IMR-90 (cell line): ENCODE results near the gene CYTH1. TPM values are rescaled to one million over a fixed set of nuclear protein-coding genes. Genes with fewer than 3 reads are reported as not detected.

ENCODE experiments used
- ATAC-seq: fragments of 200-7000 bp; cut with Tn5 transposase; 2 replicates; pipeline ENCODE4 v1.9.1; 2020; ENCODE audit warnings: low read depth, mild to moderate bottlenecking, moderate library complexity
- BruUV-seq: library from RNA; stranded (reverse); fragments of 400-500 nt; replicated peaks from 2 replicates; lab custom pipeline; 2021; lab: Mats Ljungman, UMichigan
- CTCF ChIA-PET: fragments of 300-600 bp; formaldehyde crosslinking; extraction: SDS; loops from one replicate; lab custom pipeline; 2021; ENCODE audit warnings: antibody characterized with exemption; lab: Yijun Ruan, JAX
- POLR2A ChIA-PET: fragments of 300-600 bp; sonication (Branson Sonifier 250); formaldehyde crosslinking; loops from one replicate; lab custom pipeline; 2022; ENCODE audit warnings: antibody characterized with exemption; ENCODE audit not compliant: unreplicated experiment; lab: Charles Lee
- DNase-seq: peaks from one replicate; pipeline ENCODE4 v3.0.0; 2013
- H2AFZ ChIP-seq: replicated peaks from 2 replicates; pipeline ENCODE3; 2013; ENCODE audit warnings: low read length, mild to moderate bottlenecking; ENCODE audit not compliant: poor library complexity
- H2AK5ac ChIP-seq: 2 replicates; pipeline ENCODE4 v1.6.1; 2013; ENCODE audit warnings: low read depth, low read length, inconsistent platforms
- H2AK9ac ChIP-seq: replicated peaks from 2 replicates; pipeline ENCODE3; 2013; ENCODE audit warnings: mild to moderate bottlenecking, low read depth, low read length, moderate library complexity; ENCODE audit not compliant: poor library complexity
- H2BK120ac ChIP-seq: 2 replicates; pipeline ENCODE4 v1.6.1; 2013; ENCODE audit warnings: low read depth, low read length, inconsistent platforms
- H2BK15ac ChIP-seq: 3 replicates; pipeline ENCODE4 v1.6.1; 2013; ENCODE audit warnings: low read depth, low read length, inconsistent platforms
- H2BK20ac ChIP-seq: 2 replicates; pipeline ENCODE4 v1.6.1; 2013; ENCODE audit warnings: low read depth, mild to moderate bottlenecking, inconsistent platforms, low read length, moderate library complexity
- H2BK5ac ChIP-seq: 2 replicates; pipeline ENCODE4 v1.6.1; 2013; ENCODE audit warnings: mild to moderate bottlenecking, low read depth, low read length, inconsistent platforms; ENCODE audit not compliant: poor library complexity, severe bottlenecking
- H3K14ac ChIP-seq: replicated peaks from 2 replicates; pipeline ENCODE4 v1.6.1; 2013; ENCODE audit warnings: low read depth, low read length, inconsistent platforms
- H3K18ac ChIP-seq: 2 replicates; pipeline ENCODE4 v1.6.1; 2013; ENCODE audit warnings: low read depth, low read length, control low read depth
- H3K23ac ChIP-seq: 2 replicates; pipeline ENCODE4 v1.6.1; 2013; ENCODE audit warnings: low read depth, low read length, inconsistent platforms
- H3K27ac ChIP-seq: 2 replicates; pipeline ENCODE4 v1.5.1; 2013; ENCODE audit warnings: mild to moderate bottlenecking, control low read depth, low read length; ENCODE audit not compliant: insufficient read depth
- H3K27me3 ChIP-seq: 2 replicates; pipeline ENCODE4 v1.6.1; 2013; ENCODE audit warnings: low read length; ENCODE audit not compliant: control insufficient read depth, insufficient read depth
- H3K36me3 ChIP-seq: 2 replicates; pipeline ENCODE4 v1.6.1; 2013; ENCODE audit warnings: low read length, mixed read lengths; ENCODE audit not compliant: control insufficient read depth, insufficient read depth
- H3K4ac ChIP-seq: 2 replicates; pipeline ENCODE4 v1.6.1; 2013; ENCODE audit warnings: low read depth, low read length, inconsistent platforms
- H3K4me1 ChIP-seq: 2 replicates; pipeline ENCODE4 v1.6.1; 2013; ENCODE audit warnings: low read length, mixed read lengths; ENCODE audit not compliant: control insufficient read depth, insufficient read depth
- H3K4me2 ChIP-seq: 2 replicates; pipeline ENCODE4 v1.6.1; 2013; ENCODE audit warnings: low read depth, mild to moderate bottlenecking, control low read depth, low read length, moderate library complexity
- H3K4me3 ChIP-seq: 2 replicates; pipeline ENCODE4 v1.5.1; 2013; ENCODE audit warnings: low read depth, mild to moderate bottlenecking, control low read depth, low read length, moderate library complexity; ENCODE audit not compliant: insufficient read depth
- H3K56ac ChIP-seq: 2 replicates; pipeline ENCODE4 v1.6.1; 2013; ENCODE audit warnings: low read length, inconsistent platforms; ENCODE audit not compliant: insufficient read depth; ENCODE audit errors: extremely low read depth
- H3K79me1 ChIP-seq, 2 experiments: 2 replicates each; pipeline ENCODE4 v1.6.1; 2013; ENCODE audit warnings: low read length in 2 of 2, inconsistent platforms in 1 of 2, low read depth in 1 of 2
- H3K9ac ChIP-seq: 2 replicates; pipeline ENCODE4 v1.6.1; 2013; ENCODE audit warnings: low read depth, low read length, control low read depth
- H3K9me1 ChIP-seq: 2 replicates; pipeline ENCODE4 v1.6.1; 2013; ENCODE audit warnings: low read length, inconsistent platforms; ENCODE audit not compliant: insufficient read depth
- H3K9me3 ChIP-seq: 2 replicates; pipeline ENCODE4 v1.6.1; 2013; ENCODE audit warnings: low read length; ENCODE audit not compliant: control insufficient read depth, insufficient read depth
- H4K20me1 ChIP-seq: 2 replicates; pipeline ENCODE4 v1.6.1; 2013; ENCODE audit warnings: low read length, inconsistent platforms; ENCODE audit not compliant: insufficient read depth
- H4K5ac ChIP-seq: 2 replicates; pipeline ENCODE4 v1.6.1; 2013; ENCODE audit warnings: mild to moderate bottlenecking, low read depth, low read length, control low read depth
- H4K8ac ChIP-seq, 2 experiments: 2 replicates each; pipeline ENCODE4 v1.6.1; 2013; ENCODE audit warnings: low read depth in 2 of 2, low read length in 2 of 2, control low read depth in 1 of 2, inconsistent platforms in 1 of 2
- H4K91ac ChIP-seq: 2 replicates; pipeline ENCODE4 v1.6.1; 2013; ENCODE audit warnings: low read depth, low read length, inconsistent platforms; ENCODE audit not compliant: insufficient read depth
- BHLHE40 ChIP-seq: fragments of 150-350 bp; IDR thresholded peaks from 2 replicates; pipeline ENCODE4 v1.6.1; 2016; ENCODE audit warnings: mild to moderate bottlenecking, low read depth, low read length
- CEBPB ChIP-seq: IDR thresholded peaks from 2 replicates; pipeline ENCODE4 v1.6.1; 2012; ENCODE audit warnings: low read depth, low read length, improper control_type of control experiment
- CHD1 ChIP-seq: IDR thresholded peaks from 2 replicates; pipeline ENCODE4 v1.6.1; 2012; ENCODE audit warnings: low read depth, low read length, improper control_type of control experiment
- CTCF ChIP-seq: conservative IDR thresholded peaks from 2 replicates; pipeline ENCODE4 v1.5.1; 2012; ENCODE audit warnings: mild to moderate bottlenecking, low read depth, low read length, improper control_type of control experiment
- FOS ChIP-seq: fragments of 150-350 bp; IDR thresholded peaks from 2 replicates; pipeline ENCODE4 v1.6.1; 2016; ENCODE audit warnings: low read depth, low read length
- MAFK ChIP-seq: IDR thresholded peaks from 2 replicates; pipeline ENCODE4 v1.6.1; 2012; ENCODE audit warnings: low read depth, low read length, improper control_type of control experiment
- MAZ ChIP-seq: IDR thresholded peaks from 2 replicates; pipeline ENCODE4 v1.6.1; 2012; ENCODE audit warnings: low read depth, mild to moderate bottlenecking, low read length, improper control_type of control experiment, moderate library complexity, borderline replicate concordance
- MXI1 ChIP-seq: IDR thresholded peaks from 2 replicates; pipeline ENCODE4 v1.6.1; 2012; ENCODE audit warnings: low read depth, mild to moderate bottlenecking, low read length, moderate library complexity, borderline replicate concordance
- NFE2L2 ChIP-seq: fragments of 150-350 bp; IDR thresholded peaks from 2 replicates; pipeline ENCODE4 v1.6.1; 2016; ENCODE audit warnings: low read depth, mild to moderate bottlenecking, low read length
- POLR2A ChIP-seq: IDR thresholded peaks from 2 replicates; pipeline ENCODE4 v1.6.1; 2012; ENCODE audit warnings: mild to moderate bottlenecking, low read depth, low read length
- RAD21 ChIP-seq: IDR thresholded peaks from 2 replicates; pipeline ENCODE4 v1.6.1; 2012; ENCODE audit warnings: low read length, improper control_type of control experiment
- RCOR1 ChIP-seq: IDR thresholded peaks from 2 replicates; pipeline ENCODE4 v1.6.1; 2012; ENCODE audit warnings: mild to moderate bottlenecking, low read length, improper control_type of control experiment; ENCODE audit not compliant: insufficient replicate concordance
- RFX5 ChIP-seq: IDR thresholded peaks from 2 replicates; pipeline ENCODE4 v1.8.0; 2012; ENCODE audit warnings: low read depth, mild to moderate bottlenecking, low read length, moderate library complexity
- SMC3 ChIP-seq: fragments of 150-350 bp; IDR thresholded peaks from 2 replicates; pipeline ENCODE4 v1.6.1; 2016; ENCODE audit warnings: low read depth, mild to moderate bottlenecking, antibody characterized with exemption, low read length, moderate library complexity
- WGBS, 2 experiments: methylation state at CpG; one replicate each; pipeline versions ENCODE4 v1.1.5 to v1.1.7; 2013; ENCODE audit warnings: missing lambda C conversion rate in 2 of 2; ENCODE audit not compliant: insufficient read length in 1 of 2; ENCODE audit errors: extremely low coverage in 2 of 2; 5-methylcytosine and 5-hydroxymethylcytosine counted together
- dilution Hi-C: fragments of 300-500 bp; cut with HindIII; formaldehyde crosslinking; loops from one replicate; pipeline ENCODE4 v1.14.3; 2018; ENCODE audit warnings: low sequenced_read_pairs; ENCODE audit not compliant: unreplicated experiment
- in situ Hi-C: fragments of 300-500 bp; cut with MboI; formaldehyde crosslinking; loops from 3 replicates; pipeline ENCODE4 v1.14.3; 2019; ENCODE audit warnings: low sequenced_read_pairs, inconsistent platforms, mixed read lengths
- intact Hi-C: fragments of 100-400 bp; cut with micrococcal nuclease; formaldehyde crosslinking; loops from 2 replicates; pipeline ENCODE4 v1.10.0; 2022
- polyA plus RNA-seq, 3 experiments: library from polyadenylated mRNA; depleted of rRNA; stranded (reverse); fragments of >200 nt; gene quantifications; 2 replicates each; pipeline ENCODE4 v1.2.3, GENCODE V29; 2012; ENCODE audit warnings: low replicate concordance in 1 of 3
- total RNA-seq: library from RNA; depleted of rRNA; stranded (reverse); fragments of >200 nt; gene quantifications from 2 replicates; pipeline ENCODE4 v1.2.3, GENCODE V29; 2012
- TF ChIP-seq, protein P1 (sequence below): fragments of 150-350 bp; IDR thresholded peaks from 2 replicates; pipeline ENCODE4 v1.6.1; 2017; ENCODE audit warnings: mild to moderate bottlenecking, antibody characterized with exemption, low read length, low read depth
- TF ChIP-seq, protein P2 (sequence below): fragments of 150-350 bp; IDR thresholded peaks from 2 replicates; pipeline ENCODE4 v1.6.1; 2016; ENCODE audit warnings: low read depth, mild to moderate bottlenecking, low read length, moderate library complexity, borderline replicate concordance

CYTH1 gene
- total and polyA plus RNA-seq, 2 of the 4 experiments (the other 2 are of a cell fraction): 7.9 to 12.4 TPM

DNA sequence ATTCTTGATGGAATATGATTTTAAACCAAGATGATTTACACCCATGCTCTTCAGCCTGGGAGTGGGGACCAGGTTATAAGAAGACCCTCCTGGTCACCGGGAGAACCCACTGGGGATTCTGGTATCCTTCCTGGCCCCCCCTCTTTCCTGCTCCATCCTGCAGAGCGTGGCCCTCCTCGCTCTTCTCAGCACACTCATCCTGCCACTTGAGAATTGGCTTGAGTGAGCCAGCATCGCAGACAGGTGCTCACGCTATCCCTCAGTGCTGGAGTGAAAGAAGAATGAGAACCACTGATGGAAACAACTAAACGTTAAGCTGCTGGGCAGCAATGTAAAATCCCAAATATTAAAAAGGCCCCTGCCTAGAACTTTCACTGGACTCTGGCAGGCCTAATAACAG lies 98.0 kb downstream of the CYTH1 start:
- Histone ChIP-seq H3K9ac (no peak overlapping the region), H3K23ac (no peak overlapping the region), H3K4me3 (no peak overlapping the region), H3K79me1 (peaks cover 0 to 6% of the 10 kb centered on the region in 2 experiments; a peak in 1 of 4 replicates), H4K91ac (no peak overlapping the region), H3K27ac (no peak overlapping the region), H2BK15ac (no peak overlapping the region), H3K4me1 (peaks cover 8% of the 10 kb centered on the region), H3K14ac (no peak overlapping the region), H3K9me1 (peaks cover 16% of the 10 kb centered on the region), H4K5ac (no peak overlapping the region), H2BK20ac (no peak overlapping the region), H3K27me3 (no peaks in the 10 kb centered on the region), H2BK120ac (no peak overlapping the region), H3K4ac (no peak overlapping the region), H2AK9ac (no peak overlapping the region), H2AK5ac (no peak overlapping the region; the same call in 1 of the 2 replicates), H3K18ac (no peak overlapping the region), H4K20me1 (no peaks in the 10 kb centered on the region), H3K9me3 (no peaks in the 10 kb centered on the region), H2BK5ac (no peak overlapping the region), H3K56ac (no peak overlapping the region), H2AFZ (no peak overlapping the region), H4K8ac (no peak overlapping the region), H3K4me2 (no peak overlapping the region), H3K36me3 (peaks cover 30% of the 10 kb centered on the region)
- dilution Hi-C loops: no loop called here
- no TSS peak for BruUV-seq
- no peak for ATAC-seq
- WGBS, 2 experiments: no CpG with 5 or more reads among the region's 6 CpGs
- in situ Hi-C loops: no loop called here
- intact Hi-C loops: no loop called here
- ChIA-PET POLR2A (no interaction called here), CTCF (no interaction called here)
- TF ChIP-seq MXI1 (no peak), MAFK (no peak), CTCF (no peak), RCOR1 (no peak), RFX5 (no peak), BHLHE40 (no peak), SMC3 (no peak), CEBPB (no peak), FOS (no peak), NFE2L2 (no peak), POLR2A (no peak), CHD1 (no peak), MAZ (no peak), RAD21 (no peak)
- TF ChIP-seq, protein P1, sequence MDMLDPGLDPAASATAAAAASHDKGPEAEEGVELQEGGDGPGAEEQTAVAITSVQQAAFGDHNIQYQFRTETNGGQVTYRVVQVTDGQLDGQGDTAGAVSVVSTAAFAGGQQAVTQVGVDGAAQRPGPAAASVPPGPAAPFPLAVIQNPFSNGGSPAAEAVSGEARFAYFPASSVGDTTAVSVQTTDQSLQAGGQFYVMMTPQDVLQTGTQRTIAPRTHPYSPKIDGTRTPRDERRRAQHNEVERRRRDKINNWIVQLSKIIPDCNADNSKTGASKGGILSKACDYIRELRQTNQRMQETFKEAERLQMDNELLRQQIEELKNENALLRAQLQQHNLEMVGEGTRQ: no peak
- TF ChIP-seq, protein P2, sequence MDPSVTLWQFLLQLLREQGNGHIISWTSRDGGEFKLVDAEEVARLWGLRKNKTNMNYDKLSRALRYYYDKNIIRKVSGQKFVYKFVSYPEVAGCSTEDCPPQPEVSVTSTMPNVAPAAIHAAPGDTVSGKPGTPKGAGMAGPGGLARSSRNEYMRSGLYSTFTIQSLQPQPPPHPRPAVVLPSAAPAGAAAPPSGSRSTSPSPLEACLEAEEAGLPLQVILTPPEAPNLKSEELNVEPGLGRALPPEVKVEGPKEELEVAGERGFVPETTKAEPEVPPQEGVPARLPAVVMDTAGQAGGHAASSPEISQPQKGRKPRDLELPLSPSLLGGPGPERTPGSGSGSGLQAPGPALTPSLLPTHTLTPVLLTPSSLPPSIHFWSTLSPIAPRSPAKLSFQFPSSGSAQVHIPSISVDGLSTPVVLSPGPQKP: no peak
- DNase-seq: no peak
